Motor neuron (in vitro differentiated cells): ENCODE results near the gene SYNJ2. TPM values are rescaled to one million over a fixed set of nuclear protein-coding genes. Genes with fewer than 3 reads are reported as not detected.

Source experiments
- ATAC-seq, 8 experiments: fragments of 200-7000 bp; cut with Tn5 transposase; replicated peaks in 6 of 8; 2 replicates each; pipeline ENCODE4 v1.8.0; 2021; ENCODE audit warnings: mild to moderate bottlenecking in 8 of 8, moderate library complexity in 8 of 8
- H3K27ac ChIP-seq, 2 donors: fragments of 250-450 bp; sonication (Bioruptor Pico); 2 replicates each; pipeline ENCODE4 v1.9.0; 2021; ENCODE audit warnings: antibody characterized with exemption in 2 of 2, mild to moderate bottlenecking in 2 of 2, moderate library complexity in 1 of 2
- H3K4me1 ChIP-seq, 2 donors: fragments of 250-450 bp; sonication (Bioruptor Pico); replicated peaks in 1 of 2; 2 replicates each; pipeline ENCODE4 v1.6.1; 2021; ENCODE audit warnings: antibody characterized with exemption in 2 of 2, mild to moderate bottlenecking in 2 of 2, moderate library complexity in 1 of 2
- H3K4me3 ChIP-seq, 5 donors: fragments of 250-450 bp; sonication (Bioruptor Pico); 2 replicates each; pipeline ENCODE4 v1.9.0; 2021; ENCODE audit warnings: antibody characterized with exemption in 5 of 5, mild to moderate bottlenecking in 5 of 5, moderate library complexity in 4 of 5
- WGBS, 10 experiments: fragments of 450-650 bp; shearing (Covaris generic); methylation state at CpG; one replicate each; pipeline ENCODE4 v1.0.0; 2022; 5-methylcytosine and 5-hydroxymethylcytosine counted together
- in situ Hi-C, 9 experiments: fragments of 400-800 bp; cut with MboI; loops; one replicate each; pipeline ENCODE4 v1.15.0; 2021; ENCODE audit warnings: low sequenced_read_pairs in 9 of 9, low pct_unique_long_range_greater_than_20kb in 2 of 9; ENCODE audit not compliant: unreplicated experiment in 9 of 9
- total RNA-seq, 8 experiments: library from RNA; unstranded; fragments of 300-600 nt; gene quantifications; 2 replicates each; pipeline versions ENCODE4 v1.2.3 to v1.2.4, GENCODE V29; 2022

The SYNJ2 gene
- total RNA-seq, 8 experiments from 2014 or later = 0.60 to 35.5 (median 2.2) TPM

DNA sequence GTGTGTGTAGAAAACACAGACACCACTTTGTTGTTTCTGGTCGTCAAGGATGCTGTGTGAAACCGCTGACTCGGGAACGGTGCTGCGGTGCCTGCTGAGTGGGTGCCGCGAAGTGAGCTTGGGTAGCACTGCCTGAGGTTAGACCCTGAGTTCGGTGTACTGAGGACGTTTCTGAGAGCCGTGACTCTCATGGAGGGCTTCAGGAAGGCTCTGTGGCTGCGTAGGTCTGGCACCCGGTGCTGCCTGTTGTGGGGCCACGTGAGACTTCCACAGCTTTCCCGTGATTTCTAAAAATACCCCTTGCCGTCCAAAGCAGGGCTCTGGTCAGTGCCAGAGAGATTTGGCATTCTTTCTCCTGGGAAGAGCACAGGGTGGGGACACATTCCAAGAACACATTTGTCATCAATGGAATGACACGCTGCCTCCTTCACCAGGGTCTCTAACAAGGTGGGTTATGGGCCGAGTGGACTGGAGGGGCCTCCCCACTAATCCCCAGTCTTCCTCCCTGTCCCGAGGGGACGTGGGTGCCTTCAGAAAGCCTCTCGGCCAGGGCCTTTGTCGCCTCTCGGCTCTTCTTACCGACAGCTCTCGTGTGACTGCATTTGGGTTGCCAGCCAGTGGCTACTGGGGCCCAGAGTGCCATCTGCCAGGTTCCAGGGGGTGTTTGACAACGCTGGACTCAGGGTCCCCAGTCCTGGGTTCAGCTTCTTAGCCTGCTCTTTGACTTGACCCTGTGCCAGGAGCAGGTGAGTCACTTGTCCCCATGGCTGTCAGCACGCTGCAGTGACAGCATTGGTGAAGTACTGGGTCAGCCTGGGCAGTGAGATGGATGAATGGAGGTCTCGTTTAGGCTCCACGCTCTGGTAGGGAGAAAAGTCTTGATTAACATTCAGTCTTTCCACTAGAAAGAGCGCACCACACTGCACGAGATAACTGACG, 62.2 kb downstream of the SYNJ2 start:
- H3K4me1 ChIP-seq = peaks cover 7 to 18% of the 10 kb centered on the region in 2 donors
- H3K4me3 ChIP-seq = no peak overlapping the region
- ATAC-seq = no peak
- in situ Hi-C loops = no loop called here
- 60 to 93% (median 87%) methylated on average over 2 to 20 of the region's 31 CpGs; no CpG with 5 or more reads in 2 of the 10 experiments for WGBS, 10 experiments
- no peak overlapping the region for H3K27ac ChIP-seq

DNA sequence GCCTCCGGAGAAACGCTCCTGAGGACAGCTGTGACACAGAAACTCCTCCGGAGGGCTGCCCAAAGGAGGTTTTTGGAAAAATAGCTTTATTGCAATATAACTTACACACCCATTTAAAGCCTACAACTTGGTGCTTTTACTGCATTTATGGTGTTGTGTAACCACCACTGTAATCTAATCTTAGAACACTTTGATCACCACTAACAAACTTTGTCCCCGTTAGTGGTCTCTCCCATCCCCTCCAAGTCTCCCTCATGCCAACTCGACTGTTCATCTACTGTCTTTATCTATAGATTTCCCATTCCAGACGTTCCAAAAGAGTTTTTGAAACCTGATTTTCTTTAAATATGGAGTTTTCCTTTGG, 62.8 kb downstream of the SYNJ2 start:
- H3K4me3 ChIP-seq = no peak overlapping the region
- H3K4me1 ChIP-seq = peaks cover 7 to 18% of the 10 kb centered on the region in 2 donors
- H3K27ac ChIP-seq = no peak overlapping the region
- 52 to 100% (median 84%) methylated on average over 1 to 6 of the region's 6 CpGs; no CpG with 5 or more reads in 1 of the 10 experiments for WGBS, 10 experiments
- in situ Hi-C loops = no loop called here
- no peak for ATAC-seq

DNA sequence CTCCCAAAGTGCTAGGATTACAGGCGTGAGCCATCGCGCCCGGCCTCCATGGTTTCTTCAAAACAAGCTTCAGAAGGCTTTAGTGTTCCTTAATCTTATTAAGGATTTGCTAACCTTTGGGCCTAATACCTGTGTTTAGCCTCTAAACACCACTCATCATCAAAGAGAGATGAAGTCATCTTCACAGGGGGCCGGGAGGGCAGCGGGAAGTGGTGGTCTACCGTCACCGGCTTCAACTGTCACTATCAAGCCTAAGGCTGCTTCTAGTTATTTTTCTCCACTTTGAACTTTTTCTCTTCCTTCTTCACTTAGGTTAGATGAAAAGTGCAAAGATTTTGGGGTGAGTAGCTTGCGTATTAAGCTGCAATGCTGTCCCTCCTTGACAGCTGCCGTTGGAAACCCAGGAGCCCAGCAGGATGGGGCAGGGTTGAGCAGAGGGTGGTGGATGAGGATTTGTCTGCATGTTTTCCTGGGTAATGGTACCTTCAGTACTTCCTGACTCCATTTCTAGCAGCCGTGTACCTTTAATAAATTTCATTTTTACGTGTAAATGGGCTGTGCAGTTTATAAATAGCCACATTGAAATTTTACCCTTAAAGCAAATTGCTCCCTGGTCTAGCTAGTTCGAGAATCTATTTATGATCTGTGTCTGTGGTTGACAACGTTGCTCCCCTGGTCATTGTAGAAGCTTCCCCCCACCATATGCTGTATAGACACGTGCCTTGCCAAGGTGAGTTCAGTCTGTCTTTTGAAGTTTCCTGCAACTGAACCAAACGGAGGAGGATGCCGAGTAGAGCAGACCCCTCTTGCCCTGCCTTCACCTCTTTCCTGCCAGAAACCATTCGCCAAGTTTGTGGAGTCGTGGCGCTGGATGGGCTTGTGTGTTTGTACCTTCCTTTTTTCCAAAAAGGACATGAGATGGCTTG, 64.8 kb downstream of the SYNJ2 start:
- in situ Hi-C loops = no loop called here
- 53 to 100% (median 91%) methylated on average over 1 to 16 of the region's 20 CpGs; no CpG with 5 or more reads in 1 of the 10 experiments for WGBS, 10 experiments
- no peak for ATAC-seq
- no peak overlapping the region for H3K27ac ChIP-seq
- H3K4me1 ChIP-seq = peaks cover 0 to 8% of the 10 kb centered on the region in 2 donors
- H3K4me3 ChIP-seq = no peak overlapping the region

DNA sequence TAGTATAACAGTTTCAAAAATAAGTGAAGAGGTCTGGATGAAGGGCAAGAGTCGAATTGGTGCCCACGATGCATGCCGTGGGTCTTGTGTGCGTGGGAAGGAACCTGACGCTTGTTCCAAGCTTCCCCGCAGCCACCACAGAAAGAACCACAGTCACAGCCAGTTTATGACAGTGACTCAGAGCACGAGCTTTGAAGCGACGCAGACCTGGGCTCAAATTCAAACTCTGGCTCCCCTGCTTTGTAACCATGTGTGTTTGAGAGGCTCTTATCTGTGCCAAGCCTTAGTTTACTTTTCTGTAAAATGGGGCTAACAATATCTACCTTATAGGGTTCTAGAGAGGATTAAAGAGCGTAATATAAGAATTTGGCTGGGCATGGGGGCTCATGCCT, 65.5 kb downstream of the SYNJ2 start:
- Histone ChIP-seq H3K4me1 (peaks cover 0 to 4% of the 10 kb centered on the region in 2 donors), H3K27ac (no peak overlapping the region), H3K4me3 (no peak overlapping the region)
- ATAC-seq = peak in 1 of 8 experiments; percentile 42
- in situ Hi-C loops = no loop called here
- WGBS, 10 experiments = 0 to 90% (median 78%) methylated on average over 1 to 10 of the region's 10 CpGs; no CpG with 5 or more reads in 4 of the 10 experiments

DNA sequence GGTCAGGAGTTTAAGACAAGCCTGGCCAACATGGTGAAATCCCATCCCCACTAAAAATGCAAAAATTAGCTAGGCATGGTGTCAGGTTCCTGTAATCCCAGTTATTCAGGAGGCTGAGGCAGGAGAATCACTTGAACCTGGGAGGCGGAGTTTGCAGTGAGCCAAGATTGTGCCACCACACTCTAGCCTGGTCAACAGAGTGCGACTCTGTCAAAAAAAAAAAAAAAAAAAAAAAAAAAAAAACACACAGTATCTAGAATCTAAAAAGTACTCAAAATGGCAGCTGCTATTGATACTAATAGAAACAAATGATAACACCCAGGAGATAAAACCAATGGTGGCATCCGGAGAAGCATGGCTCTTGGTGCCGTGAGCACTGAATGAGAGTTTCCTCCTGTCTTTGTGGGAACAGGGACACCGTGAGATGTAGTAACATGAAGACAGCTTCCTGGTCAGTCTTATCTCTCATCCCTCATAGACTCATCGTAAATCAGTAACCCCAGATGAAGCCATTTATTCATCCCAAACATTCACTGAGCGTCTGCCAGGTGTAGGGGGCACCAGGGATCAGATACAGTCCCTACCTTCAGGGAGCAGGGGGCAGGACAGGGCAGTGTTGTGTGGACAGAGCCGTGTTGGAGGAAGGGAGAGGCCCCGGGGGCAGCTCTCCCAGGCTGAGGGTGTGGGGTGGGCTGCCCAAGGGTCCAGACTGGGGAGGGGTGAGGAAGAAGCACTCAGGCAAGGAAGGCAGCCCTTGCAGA, 66.1 kb downstream of the SYNJ2 start:
- no peak overlapping the region for H3K4me3 ChIP-seq
- WGBS, 10 experiments = 79 to 100% (median 92%) methylated on average over 1 to 7 of the region's 9 CpGs; no CpG with 5 or more reads in 1 of the 10 experiments
- ATAC-seq = no peak
- no peaks in the 10 kb centered on the region for H3K4me1 ChIP-seq
- in situ Hi-C loops = no loop called here
- no peak overlapping the region for H3K27ac ChIP-seq

DNA sequence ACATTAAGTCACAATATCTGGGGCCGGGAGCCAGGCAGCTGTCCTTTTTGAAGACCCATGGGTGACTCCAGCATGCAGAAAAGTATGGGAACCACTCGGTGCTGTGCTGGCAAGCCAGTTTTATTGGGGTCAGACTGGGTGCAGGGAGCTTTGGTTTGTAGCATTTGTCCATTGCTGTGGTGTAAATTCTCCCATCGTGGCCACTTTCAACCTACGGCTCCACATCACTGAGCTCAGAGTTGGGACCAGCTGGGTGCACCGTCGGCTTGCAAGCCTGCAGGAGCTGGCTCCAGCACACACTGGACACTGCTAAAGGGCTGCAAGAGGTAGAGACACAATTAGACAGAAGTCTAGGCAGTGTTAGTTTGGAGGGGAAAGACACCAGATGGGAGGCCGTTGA, 66.9 kb downstream of the SYNJ2 start:
- no peaks in the 10 kb centered on the region for H3K4me1 ChIP-seq
- ATAC-seq = no peak
- WGBS, 10 experiments = 90 to 100% (median 100%) methylated on average over 1 to 5 of the region's 7 CpGs; no CpG with 5 or more reads in 6 of the 10 experiments
- H3K27ac ChIP-seq = no peak overlapping the region
- in situ Hi-C loops = no loop called here
- H3K4me3 ChIP-seq = no peak overlapping the region

DNA sequence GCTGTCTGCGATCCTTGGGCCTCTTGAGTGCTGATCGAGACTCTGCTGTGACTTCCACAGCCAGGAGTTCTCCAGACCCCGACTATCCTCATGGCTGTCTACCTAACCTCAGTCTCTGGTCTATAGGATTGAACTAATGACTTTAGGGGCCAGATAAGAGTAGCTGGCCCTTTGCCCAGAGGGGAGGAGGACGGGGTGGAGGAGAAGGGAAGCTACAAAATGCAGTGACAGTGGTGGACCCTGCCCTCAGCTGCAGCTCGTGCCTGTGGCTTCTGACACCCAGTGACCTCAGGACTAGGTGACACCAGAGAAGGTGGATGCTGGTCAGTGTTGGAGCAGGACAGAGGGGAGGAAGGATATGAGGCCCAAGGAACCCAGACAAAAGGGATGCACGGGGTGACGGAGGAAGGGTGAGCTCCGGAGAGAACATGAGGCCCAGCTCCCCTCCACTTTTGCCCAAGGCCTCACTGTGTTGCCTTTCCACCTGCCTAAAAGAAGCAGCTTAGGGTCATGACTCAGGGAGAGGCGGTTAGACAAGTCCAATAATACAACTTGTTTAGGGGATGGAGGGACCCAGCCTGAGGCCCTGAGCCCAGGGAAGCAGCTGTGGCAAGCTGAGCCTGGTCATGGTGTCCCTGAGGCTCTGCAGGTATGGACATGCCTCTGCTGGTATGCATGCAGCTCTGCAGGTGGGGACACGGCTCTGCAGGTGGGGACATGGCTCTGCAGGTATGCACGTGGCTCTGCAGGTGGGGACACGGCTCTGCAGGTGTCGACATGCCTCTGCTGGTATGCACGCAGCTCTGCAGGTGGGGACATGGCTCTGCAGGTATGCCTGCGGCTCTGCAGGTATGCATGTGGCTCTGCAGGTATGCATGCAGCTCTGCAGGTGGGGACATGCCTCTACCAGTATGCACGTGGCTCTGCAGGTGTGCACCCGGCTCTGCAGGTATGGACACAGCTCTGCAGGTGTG, 67.7 kb downstream of the SYNJ2 start:
- in situ Hi-C loops = loop anchor here in 1 of 9 experiments (25.0 kb wide), 1 partner anchor 737 kb away; the partner anchor contains the start of gene TMEM242
- H3K27ac ChIP-seq = no peak overlapping the region
- 0 to 96% (median 67%) methylated on average over 1 to 4 of the region's 17 CpGs; no CpG with 5 or more reads in 1 of the 10 experiments for WGBS, 10 experiments
- no peak for ATAC-seq
- no peak overlapping the region for H3K4me3 ChIP-seq
- no peaks in the 10 kb centered on the region for H3K4me1 ChIP-seq

DNA sequence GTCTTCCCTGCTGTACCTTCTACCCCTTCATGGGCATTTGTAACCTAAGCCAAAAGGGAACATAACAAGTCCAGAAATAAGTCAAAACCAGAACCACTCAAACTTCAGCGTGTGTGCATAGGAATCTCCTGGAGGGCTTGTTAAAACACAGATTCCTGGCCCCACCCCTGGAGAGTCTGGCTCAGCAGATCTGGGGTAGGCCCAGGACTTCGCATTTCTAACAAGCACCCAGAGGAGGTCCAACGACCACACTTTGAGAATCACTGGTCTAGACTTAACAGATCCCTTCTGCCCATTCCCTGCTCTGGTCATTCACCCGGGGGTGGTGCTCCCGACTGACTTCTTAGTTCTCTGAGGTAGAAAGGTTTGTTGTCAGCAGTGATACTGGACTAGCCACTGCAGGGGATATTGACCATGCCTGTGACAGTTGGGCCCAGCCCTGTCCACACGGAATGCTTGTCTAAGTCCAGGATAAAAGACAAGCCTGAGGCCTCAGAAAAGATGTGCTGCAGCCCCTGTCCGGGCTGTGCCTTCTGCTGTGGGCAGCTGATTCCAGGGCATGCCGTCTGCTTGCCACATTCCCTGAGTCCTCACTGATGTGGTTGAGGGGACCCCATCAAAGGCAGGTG, 68.6 kb downstream of the SYNJ2 start:
- no peak overlapping the region for H3K27ac ChIP-seq
- ATAC-seq = no peak
- no peaks in the 10 kb centered on the region for H3K4me1 ChIP-seq
- in situ Hi-C loops = loop anchor here in 1 of 9 experiments (25.0 kb wide), 1 partner anchor 738 kb away; the partner anchor contains the start of gene TMEM242
- no peak overlapping the region for H3K4me3 ChIP-seq
- 68 to 80% (median 73%) methylated on average over 1 to 4 of the region's 8 CpGs; no CpG with 5 or more reads in 6 of the 10 experiments for WGBS, 10 experiments

DNA sequence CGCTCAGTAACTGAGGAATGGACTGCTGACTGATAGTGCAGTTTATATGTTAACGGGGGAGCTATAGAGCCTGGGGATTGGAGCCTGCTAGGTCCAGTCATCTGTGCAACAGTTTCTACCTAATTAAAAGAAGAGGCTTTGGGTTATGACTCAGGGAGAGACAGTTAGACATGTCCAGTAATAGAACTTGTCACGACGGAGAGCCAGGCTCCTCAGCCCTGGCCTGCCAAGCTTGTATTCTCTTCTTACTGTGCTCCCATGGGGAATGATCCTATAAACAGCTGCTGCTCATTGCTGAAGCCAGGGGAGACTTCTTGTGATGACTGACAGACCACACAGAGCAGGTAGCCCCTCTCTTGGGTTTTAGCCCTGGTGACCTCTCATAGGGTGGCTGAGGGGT, 69.3 kb downstream of the SYNJ2 start:
- in situ Hi-C loops = loop anchor here in 1 of 9 experiments (25.0 kb wide), 1 partner anchor 739 kb away; the partner anchor contains the start of gene TMEM242
- Histone ChIP-seq H3K4me1 (no peaks in the 10 kb centered on the region), H3K27ac (no peak overlapping the region), H3K4me3 (no peak overlapping the region)
- peak in 6 of 8 experiments; percentile 47 to 85 (median 66) for ATAC-seq
- WGBS, 10 experiments = 0 to 100% (median 93%) methylated on average over 1 to 4 of the region's 4 CpGs; no CpG with 5 or more reads in 1 of the 10 experiments

DNA sequence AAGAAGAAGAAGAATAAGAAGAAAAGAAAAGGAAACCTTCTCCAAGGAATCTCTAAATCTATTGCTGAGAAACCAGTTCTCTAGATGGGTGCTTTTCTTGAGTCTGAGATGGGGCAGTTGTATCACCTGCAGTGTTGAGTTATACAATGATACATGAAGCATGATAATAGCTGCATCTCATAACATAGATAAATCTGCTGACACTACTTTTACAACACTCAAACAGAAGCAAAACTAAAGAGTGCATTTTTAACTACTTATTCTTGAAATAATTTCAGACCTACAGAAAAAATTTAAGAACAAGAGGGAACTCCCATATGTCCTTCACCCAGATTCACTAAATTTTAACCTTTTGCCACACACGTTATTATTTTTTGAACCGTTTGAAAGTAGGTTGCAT, 70.3 kb downstream of the SYNJ2 start:
- Histone ChIP-seq H3K27ac (no peak overlapping the region), H3K4me3 (no peak overlapping the region), H3K4me1 (no peaks in the 10 kb centered on the region)
- ATAC-seq = no peak
- WGBS, 10 experiments = 60 to 100% (median 85%) methylated on average over 2 of the region's 2 CpGs; no CpG with 5 or more reads in 2 of the 10 experiments
- in situ Hi-C loops = loop anchor here in 1 of 9 experiments (25.0 kb wide), 1 partner anchor 740 kb away; the partner anchor contains the start of gene TMEM242
